ENCODE measurements around the gene HMBS.
"Not testable (repeated sequence)": the region's sequence is repeated elsewhere in the genome, so short reads cannot be mapped to it uniquely, and the experiment has no call there.

The HMBS gene

GRCh38 chr11:119118946-119119345 is 34.3 kb downstream of the HMBS start:
- DNase-seq (ENCODE audit: low spot score): no peak

DNA sequence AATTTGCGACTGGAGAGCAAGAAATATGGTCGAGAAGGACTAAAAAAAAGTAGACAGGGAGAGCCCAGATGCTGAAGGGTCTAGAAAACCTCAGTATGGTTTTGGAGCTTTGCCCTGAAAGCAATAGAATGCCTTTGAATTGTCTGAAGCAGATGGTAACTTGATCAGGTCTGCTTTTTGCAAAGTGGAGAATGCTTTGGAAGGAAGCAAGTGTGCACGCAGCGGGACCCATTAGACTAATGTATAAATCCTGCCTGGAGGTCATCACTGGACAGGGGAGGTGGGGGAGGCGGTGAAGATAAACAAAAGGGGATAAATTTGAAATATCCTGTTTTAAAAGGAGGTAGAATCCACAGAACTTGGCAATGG is 35.9 kb downstream of the HMBS start:
- no peak for DNase-seq (ENCODE audit: low spot score)

GRCh38 chr11:119121008-119121810 is 36.5 kb downstream of the HMBS start, which contains the start of gene HINFP:
Gene HINFP (plus strand): TSS chr11:119121580. CDS start chr11:119126945, 5,365 bp downstream.
- peak; percentile 99 for DNase-seq (ENCODE audit: low spot score)

DNA sequence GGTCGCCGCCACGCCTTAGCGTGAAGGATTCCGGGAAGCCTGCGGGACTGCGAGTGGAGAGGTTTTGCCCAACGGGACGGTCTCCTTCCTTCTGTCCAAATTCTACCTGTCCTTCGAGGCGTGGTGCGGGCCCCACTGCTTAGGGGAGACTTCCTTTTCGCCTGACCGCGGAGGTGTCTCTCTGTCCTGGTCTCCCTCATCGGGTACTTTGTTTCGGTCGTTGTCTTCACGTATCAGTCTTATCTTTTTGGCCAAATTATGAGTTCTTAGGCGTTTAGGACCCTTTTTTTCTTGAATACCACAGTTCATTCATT is 37.1 kb downstream of the HMBS start:
- DNase-seq (ENCODE audit: low spot score): no peak

DNA sequence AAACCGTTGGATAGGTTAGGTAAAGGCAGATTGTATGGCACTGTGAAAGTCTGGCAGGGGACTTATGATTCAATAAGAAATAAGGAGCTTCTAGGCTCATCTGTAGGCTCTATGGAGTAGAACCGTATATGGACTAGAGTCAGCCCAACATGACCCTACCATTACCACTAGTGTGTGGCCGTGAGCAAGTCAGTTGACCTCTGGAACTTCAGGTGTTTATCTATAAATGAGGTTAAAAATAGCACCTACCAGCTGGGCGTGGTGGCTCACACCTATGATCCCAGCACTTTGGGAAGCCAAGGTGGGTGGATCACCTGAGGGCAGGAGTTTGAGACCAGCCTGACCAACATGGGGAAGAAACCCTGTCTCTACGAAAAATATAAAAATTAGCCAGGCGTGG is 41.1 kb downstream of the HMBS start:
- DNase-seq (ENCODE audit: low spot score): no peak

DNA sequence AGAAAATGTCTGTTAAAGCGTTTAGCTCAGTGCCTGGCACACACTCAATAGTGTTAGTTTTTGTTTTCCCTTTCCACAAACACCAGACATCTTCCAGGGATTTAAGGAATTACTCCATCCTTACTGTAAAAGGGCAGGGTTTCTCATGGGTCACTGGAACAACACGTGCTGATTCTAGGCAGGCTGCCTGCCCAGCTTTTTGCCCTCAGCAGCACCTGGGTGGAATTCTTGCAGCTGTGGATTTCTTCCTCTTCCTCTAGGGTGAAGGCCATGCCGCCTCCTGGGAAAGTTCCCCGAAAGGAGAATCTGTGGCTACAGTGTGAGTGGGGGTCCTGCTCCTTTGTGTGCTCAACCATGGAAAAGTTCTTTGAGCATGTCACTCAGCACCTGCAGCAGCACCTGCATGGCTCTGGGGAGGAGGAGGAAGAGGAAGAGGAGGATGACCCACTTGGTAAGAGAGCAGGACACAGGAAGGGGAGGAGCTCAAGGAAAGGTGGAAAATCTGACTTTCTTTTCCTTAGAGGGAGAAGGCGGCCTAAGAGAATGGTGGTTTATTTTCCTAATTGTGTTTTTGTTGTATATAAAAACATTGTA is 42.1 kb downstream of the HMBS start:
- DNase-seq (ENCODE audit: low spot score): no peak

- no peak for DNase-seq (ENCODE audit: low spot score)
Measured at GRCh38 chr11:119130662-119131061, 46.0 kb downstream of the HMBS start.

DNA sequence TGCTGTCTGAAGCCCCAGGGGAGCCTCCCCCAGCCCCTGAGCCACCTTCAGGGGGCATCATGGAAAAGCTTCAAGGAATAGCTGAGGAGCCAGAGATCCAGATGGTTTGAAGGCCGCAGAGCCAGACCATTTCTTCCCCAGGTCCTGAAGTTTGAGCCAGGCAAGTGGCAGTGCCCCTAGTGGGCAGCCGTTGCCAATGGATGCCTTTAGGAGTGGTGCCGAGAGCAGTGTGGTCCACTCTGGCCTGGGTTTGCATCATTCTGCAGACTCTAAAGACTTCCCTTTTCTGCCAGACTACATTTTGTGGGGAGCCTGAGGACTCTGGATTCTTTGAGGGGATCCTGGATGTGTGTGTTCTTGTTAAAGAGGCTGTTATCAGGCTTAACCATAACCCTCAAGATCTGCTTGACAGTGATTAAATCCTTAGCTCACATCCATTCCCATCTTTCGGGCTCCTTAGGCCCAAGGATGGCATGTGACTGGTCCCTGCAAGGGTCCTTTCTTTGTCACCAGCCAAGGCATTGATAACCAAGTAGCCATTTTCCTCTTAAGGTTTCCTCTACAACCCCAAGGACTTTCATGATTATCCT is 49.8 kb downstream of the HMBS start:
- peak; percentile 32 for DNase-seq (ENCODE audit: low spot score)

DNA sequence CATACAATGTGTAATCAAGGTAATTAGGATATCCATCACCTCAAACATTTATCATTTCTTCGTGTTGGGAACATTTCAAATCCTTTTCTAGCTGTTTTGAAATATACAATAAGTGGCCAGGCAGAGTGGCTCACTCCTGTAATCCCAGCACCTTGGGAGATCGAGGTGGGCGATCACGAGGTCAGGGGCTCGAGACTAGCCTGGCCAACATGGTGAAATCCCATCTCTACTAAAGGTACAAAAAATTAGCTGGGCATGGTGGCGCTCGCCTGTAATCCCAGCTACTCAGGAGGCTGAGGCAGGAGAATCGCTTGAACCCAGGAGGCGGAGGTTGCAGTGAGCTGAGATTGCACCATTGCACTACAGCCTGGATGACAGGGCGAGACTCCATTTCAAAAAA is 54.6 kb downstream of the HMBS start:
- not testable (repeated sequence) for DNase-seq (ENCODE audit: low spot score)
